ENCODE results near the gene CHAT. TPM values are rescaled to one million over a fixed set of nuclear protein-coding genes. Genes with fewer than 3 reads are reported as not detected.

CHAT gene
- total RNA-seq, result not detected

- Mint-ChIP-seq H3K36me3 (ENCODE audit: low read depth) (peaks cover 2% of the 10 kb centered on the region), H3K27me3 (ENCODE audit: low read depth) (peaks cover 77% of the 10 kb centered on the region), H3K9me3 (peaks cover 3% of the 10 kb centered on the region), H3K4me1 (ENCODE audit: low read depth) (peaks cover 16% of the 10 kb centered on the region), H3K4me3 (no peak within 1 kb of the TSS), H3K27ac (no peak within 1 kb of the TSS)
- no peak for DNase-seq
- CTCF ChIA-PET, result no interaction called here
- intact Hi-C loops (cut with micrococcal nuclease), result no loop called here
Measured at GRCh38 chr10:49613882-49614241, at the start of gene CHAT. TSS of gene CHAT (plus strand) at chr10:49614037. CDS start at chr10:49614190, 153 bp downstream.

- H3K4me3 Mint-ChIP-seq, result no peak overlapping the region
- H3K27ac Mint-ChIP-seq, result no peak overlapping the region
- DNase-seq, result no peak
- CTCF ChIA-PET, result no interaction called here
- H3K9me3 Mint-ChIP-seq, result peaks cover 2% of the 10 kb centered on the region
- no peaks in the 10 kb centered on the region for H3K36me3 Mint-ChIP-seq (ENCODE audit: low read depth)
- H3K4me1 Mint-ChIP-seq (ENCODE audit: low read depth), result no peaks in the 10 kb centered on the region
- intact Hi-C loops (cut with micrococcal nuclease), result no loop called here
- H3K27me3 Mint-ChIP-seq (ENCODE audit: low read depth), result peaks cover 17% of the 10 kb centered on the region
Measured at GRCh38 chr10:49564461-49565009, 49.3 kb upstream of the CHAT start.

GRCh38 chr10:49567810-49568209, 46.0 kb upstream of the CHAT start:
- CTCF ChIA-PET, result no interaction called here
- no peak overlapping the region for H3K27ac Mint-ChIP-seq
- no peak overlapping the region for H3K4me3 Mint-ChIP-seq
- peaks cover 2% of the 10 kb centered on the region for H3K9me3 Mint-ChIP-seq
- H3K27me3 Mint-ChIP-seq (ENCODE audit: low read depth), result peaks cover 8% of the 10 kb centered on the region
- DNase-seq, result no peak
- intact Hi-C loops (cut with micrococcal nuclease), result no loop called here
- H3K4me1 Mint-ChIP-seq (ENCODE audit: low read depth), result no peaks in the 10 kb centered on the region
- no peaks in the 10 kb centered on the region for H3K36me3 Mint-ChIP-seq (ENCODE audit: low read depth)

GRCh38 chr10:49568235-49568634, 45.6 kb upstream of the CHAT start:
- H3K4me1 Mint-ChIP-seq (ENCODE audit: low read depth), result no peaks in the 10 kb centered on the region
- peaks cover 8% of the 10 kb centered on the region for H3K27me3 Mint-ChIP-seq (ENCODE audit: low read depth)
- intact Hi-C loops (cut with micrococcal nuclease), result no loop called here
- peaks cover 2% of the 10 kb centered on the region for H3K9me3 Mint-ChIP-seq
- no peak overlapping the region for H3K4me3 Mint-ChIP-seq
- CTCF ChIA-PET, result no interaction called here
- H3K36me3 Mint-ChIP-seq (ENCODE audit: low read depth), result no peaks in the 10 kb centered on the region
- no peak for DNase-seq
- H3K27ac Mint-ChIP-seq, result no peak overlapping the region

GRCh38 chr10:49569031-49569631, 44.7 kb upstream of the CHAT start:
- Mint-ChIP-seq H3K27me3 (ENCODE audit: low read depth) (peaks cover 4% of the 10 kb centered on the region), H3K4me1 (ENCODE audit: low read depth) (no peaks in the 10 kb centered on the region), H3K36me3 (ENCODE audit: low read depth) (no peaks in the 10 kb centered on the region), H3K9me3 (peaks cover 2% of the 10 kb centered on the region), H3K4me3 (no peak overlapping the region), H3K27ac (no peak overlapping the region)
- intact Hi-C loops (cut with micrococcal nuclease), result no loop called here
- CTCF ChIA-PET, result no interaction called here
- no peak for DNase-seq

GRCh38 chr10:49571388-49571787, 42.4 kb upstream of the CHAT start:
- H3K4me3 Mint-ChIP-seq, result no peak overlapping the region
- no peaks in the 10 kb centered on the region for H3K4me1 Mint-ChIP-seq (ENCODE audit: low read depth)
- H3K36me3 Mint-ChIP-seq (ENCODE audit: low read depth), result no peaks in the 10 kb centered on the region
- H3K9me3 Mint-ChIP-seq, result peaks cover 2% of the 10 kb centered on the region
- H3K27ac Mint-ChIP-seq, result no peak overlapping the region
- intact Hi-C loops (cut with micrococcal nuclease), result no loop called here
- DNase-seq, result no peak
- CTCF ChIA-PET, result no interaction called here
- H3K27me3 Mint-ChIP-seq (ENCODE audit: low read depth), result peaks cover 2% of the 10 kb centered on the region

- Mint-ChIP-seq H3K27ac (no peak overlapping the region), H3K9me3 (peaks cover 2% of the 10 kb centered on the region), H3K4me1 (ENCODE audit: low read depth) (no peaks in the 10 kb centered on the region), H3K4me3 (no peak overlapping the region), H3K27me3 (ENCODE audit: low read depth) (peaks cover 3% of the 10 kb centered on the region), H3K36me3 (ENCODE audit: low read depth) (no peaks in the 10 kb centered on the region)
- intact Hi-C loops (cut with micrococcal nuclease), result no loop called here
- no peak for DNase-seq
- CTCF ChIA-PET, result no interaction called here
Measured at GRCh38 chr10:49572594-49573114, 41.2 kb upstream of the CHAT start.

GRCh38 chr10:49575489-49576072, 38.3 kb upstream of the CHAT start:
- Mint-ChIP-seq H3K9me3 (no peaks in the 10 kb centered on the region), H3K27ac (no peak overlapping the region), H3K4me1 (ENCODE audit: low read depth) (no peaks in the 10 kb centered on the region), H3K36me3 (ENCODE audit: low read depth) (no peaks in the 10 kb centered on the region), H3K4me3 (no peak overlapping the region), H3K27me3 (ENCODE audit: low read depth) (peaks cover 3% of the 10 kb centered on the region)
- intact Hi-C loops (cut with micrococcal nuclease), result no loop called here
- DNase-seq, result no peak
- CTCF ChIA-PET, result interaction anchor here (0.6 kb wide), 1 partner anchor 483 kb away, joined by 3 read pairs; no protein-coding TSS in a partner anchor

GRCh38 chr10:49577182-49577925, 36.5 kb upstream of the CHAT start:
- Mint-ChIP-seq H3K27me3 (ENCODE audit: low read depth) (peaks cover 3% of the 10 kb centered on the region), H3K4me3 (no peak overlapping the region), H3K9me3 (no peaks in the 10 kb centered on the region), H3K36me3 (ENCODE audit: low read depth) (no peaks in the 10 kb centered on the region), H3K27ac (no peak overlapping the region), H3K4me1 (ENCODE audit: low read depth) (peaks cover 3% of the 10 kb centered on the region)
- intact Hi-C loops (cut with micrococcal nuclease), result no loop called here
- CTCF ChIA-PET, result interaction anchor here (0.7 kb wide), 1 partner anchor 109 kb away, joined by 3 read pairs; no protein-coding TSS in a partner anchor
- DNase-seq, result no peak

- H3K4me3 Mint-ChIP-seq, result no peak overlapping the region
- no peak for DNase-seq
- H3K9me3 Mint-ChIP-seq, result no peaks in the 10 kb centered on the region
- no peak overlapping the region for H3K27ac Mint-ChIP-seq
- H3K4me1 Mint-ChIP-seq (ENCODE audit: low read depth), result peaks cover 3% of the 10 kb centered on the region
- intact Hi-C loops (cut with micrococcal nuclease), result no loop called here
- peaks cover 7% of the 10 kb centered on the region for H3K27me3 Mint-ChIP-seq (ENCODE audit: low read depth)
- CTCF ChIA-PET, result interaction anchor here (0.6 kb wide), 1 partner anchor 15 kb away, joined by 4 read pairs; no protein-coding TSS in a partner anchor
- no peaks in the 10 kb centered on the region for H3K36me3 Mint-ChIP-seq (ENCODE audit: low read depth)
Measured at GRCh38 chr10:49578392-49578791, 35.4 kb upstream of the CHAT start.

- CTCF ChIA-PET, result no interaction called here
- intact Hi-C loops (cut with micrococcal nuclease), result no loop called here
- H3K36me3 Mint-ChIP-seq (ENCODE audit: low read depth), result no peaks in the 10 kb centered on the region
- peaks cover 9% of the 10 kb centered on the region for H3K27me3 Mint-ChIP-seq (ENCODE audit: low read depth)
- H3K27ac Mint-ChIP-seq, result no peak overlapping the region
- H3K4me1 Mint-ChIP-seq (ENCODE audit: low read depth), result peaks cover 3% of the 10 kb centered on the region
- no peak overlapping the region for H3K4me3 Mint-ChIP-seq
- H3K9me3 Mint-ChIP-seq, result no peaks in the 10 kb centered on the region
- DNase-seq, result no peak
Measured at GRCh38 chr10:49579621-49580020, 34.2 kb upstream of the CHAT start.

GRCh38 chr10:49585387-49585786, 28.4 kb upstream of the CHAT start:
- Mint-ChIP-seq H3K27ac (no peak overlapping the region), H3K27me3 (ENCODE audit: low read depth) (peaks cover 19% of the 10 kb centered on the region), H3K9me3 (peaks cover 7% of the 10 kb centered on the region), H3K4me1 (ENCODE audit: low read depth) (peaks cover 3% of the 10 kb centered on the region), H3K36me3 (ENCODE audit: low read depth) (no peaks in the 10 kb centered on the region), H3K4me3 (no peak overlapping the region)
- DNase-seq, result no peak
- CTCF ChIA-PET, result no interaction called here
- intact Hi-C loops (cut with micrococcal nuclease), result no loop called here

Data from activated naive CD4-positive, alpha-beta T cell treated with anti-CD3 and anti-CD28 coated beads for 36 hours (primary cell).